Activated CD8-positive, alpha-beta memory T cell treated with anti-CD3 and anti-CD28 coated beads for 48 hours (primary cell): ENCODE measurements around the gene NOXA1.

Source experiments
- DNase-seq, 3 experiments: peaks; one replicate each; pipeline ENCODE4 v3.0.0-alpha.2; 2020; ENCODE audit warnings: low read depth in 2 of 3, low spot score in 2 of 3

NOXA1 gene

DNA sequence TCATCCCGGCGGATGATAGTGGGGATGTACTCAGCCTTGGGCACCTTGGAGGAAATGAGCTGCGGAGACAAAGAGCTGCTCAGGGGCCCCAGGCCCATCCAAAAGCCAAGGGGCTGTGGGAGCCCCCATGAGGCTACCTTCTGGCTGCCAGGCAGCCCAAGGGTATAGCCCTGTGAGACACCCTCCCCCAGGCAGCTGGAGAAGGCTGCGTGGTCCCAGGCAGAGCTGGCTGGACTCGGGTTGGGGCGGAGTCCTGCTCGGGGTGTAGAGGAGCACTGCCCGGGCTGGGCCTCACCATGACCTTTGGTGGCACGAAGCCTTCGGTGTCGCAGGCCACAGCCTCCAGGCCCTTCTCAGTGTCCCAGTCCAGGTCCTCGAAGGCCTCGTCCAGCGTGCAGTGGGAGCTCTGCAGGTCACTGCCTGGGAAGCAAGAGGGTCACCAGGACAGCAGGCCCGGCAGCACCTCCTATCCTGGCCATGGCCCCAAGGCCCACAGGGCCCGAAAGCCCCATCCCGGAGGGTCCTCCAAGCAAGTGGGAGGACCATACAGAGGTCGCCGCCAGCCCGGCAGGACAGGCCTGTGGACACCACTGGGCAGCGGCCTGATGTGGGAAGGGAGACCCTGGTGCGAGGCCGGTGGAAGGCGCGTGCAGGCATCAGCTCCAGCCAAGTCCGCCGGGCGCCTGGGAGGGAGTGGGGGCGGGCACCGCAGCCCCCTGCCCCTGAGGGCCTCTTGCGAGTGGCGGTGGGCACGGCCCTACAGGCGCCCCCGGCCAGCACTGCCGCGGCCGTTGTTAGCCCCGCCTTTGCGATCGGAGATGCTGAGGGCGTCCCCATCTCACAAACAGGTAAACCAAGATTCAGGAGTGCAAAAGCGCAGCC is 29.8 kb downstream of the NOXA1 start:
- DNase-seq: no peak

DNA sequence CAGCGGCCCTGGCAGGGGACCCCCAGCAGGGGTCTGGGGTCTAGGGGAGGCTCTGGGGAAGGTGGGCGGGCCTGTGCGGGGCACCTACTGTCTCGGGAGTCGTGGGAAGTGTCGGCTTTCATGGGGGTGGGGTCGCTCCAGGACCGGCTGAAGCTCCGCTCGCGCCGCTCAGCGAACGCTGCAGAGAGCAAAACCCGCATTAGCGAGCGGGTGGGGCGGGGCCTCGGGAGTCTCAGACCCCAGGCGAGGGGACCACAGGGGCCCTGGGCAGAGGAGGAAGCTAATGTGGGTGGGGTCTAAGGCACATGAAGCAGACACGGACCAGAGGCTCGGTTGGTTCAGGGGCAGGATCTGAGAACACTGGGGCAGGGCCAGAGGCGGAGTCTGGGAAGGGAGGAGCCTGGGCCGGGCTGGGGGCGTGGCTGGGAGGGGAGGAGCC is 30.5 kb downstream of the NOXA1 start:
- peak in 1 of 3 experiments; percentile 50 for DNase-seq

DNA sequence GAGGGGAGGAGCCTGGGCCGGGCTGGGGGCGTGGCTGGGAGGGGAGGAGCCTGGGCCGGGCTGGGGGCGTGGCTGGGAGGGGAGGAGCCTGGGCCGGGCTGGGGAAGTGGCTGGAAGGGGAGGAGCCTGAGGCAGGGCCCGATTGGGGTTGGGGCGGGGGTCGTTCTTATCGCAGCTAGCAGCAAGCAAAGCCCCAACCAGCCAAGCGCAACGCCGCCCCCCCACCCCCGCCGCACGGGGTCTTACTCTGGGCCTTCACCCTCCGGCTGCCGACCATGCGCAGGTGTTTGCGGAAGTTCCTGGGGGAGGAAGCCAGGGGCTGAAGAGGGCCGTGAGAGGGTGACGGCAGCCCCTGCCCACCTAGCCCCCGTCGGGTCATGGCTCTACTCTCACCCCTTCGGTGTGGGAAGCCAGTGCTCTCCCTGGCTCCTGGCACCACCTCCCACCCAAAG is 31.0 kb downstream of the NOXA1 start:
- DNase-seq: no peak

DNA sequence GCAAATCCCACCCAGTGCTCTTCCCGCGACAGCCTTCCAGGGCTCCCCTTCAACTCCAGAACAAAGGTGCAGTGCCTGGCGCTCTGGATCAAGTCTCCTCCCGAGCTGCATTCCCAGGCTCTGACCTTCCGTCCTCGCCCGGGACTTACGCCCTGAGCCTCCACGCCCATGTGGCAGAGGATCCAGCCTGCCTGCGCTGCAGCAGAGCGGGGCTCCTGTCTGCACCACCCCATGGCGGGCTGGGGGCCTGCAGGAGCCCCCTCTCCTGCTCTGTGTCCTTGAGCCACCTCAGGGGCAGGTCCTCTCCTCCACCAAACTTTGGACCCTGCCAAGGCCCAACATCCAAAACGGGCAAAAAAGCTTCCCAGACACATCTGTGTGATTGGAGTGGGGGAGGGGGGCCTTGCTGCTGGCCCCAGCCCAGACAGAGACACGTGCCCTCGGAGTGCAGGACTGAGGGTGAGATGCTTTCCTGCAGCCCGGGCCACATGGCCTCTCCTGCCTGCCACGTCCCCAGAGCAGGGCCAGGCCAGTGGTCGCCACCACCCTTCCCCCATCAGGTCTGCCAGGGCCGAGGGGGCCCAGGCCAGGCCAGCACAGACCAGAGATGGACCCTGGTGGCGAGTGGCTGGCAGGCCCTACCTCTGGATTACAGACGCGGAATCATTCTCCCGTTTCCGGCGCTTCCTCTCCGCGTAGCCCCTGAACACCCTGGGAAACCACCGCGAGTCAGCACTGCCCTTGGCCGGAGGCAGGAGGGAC is 31.6 kb downstream of the NOXA1 start:
- no peak for DNase-seq

DNA sequence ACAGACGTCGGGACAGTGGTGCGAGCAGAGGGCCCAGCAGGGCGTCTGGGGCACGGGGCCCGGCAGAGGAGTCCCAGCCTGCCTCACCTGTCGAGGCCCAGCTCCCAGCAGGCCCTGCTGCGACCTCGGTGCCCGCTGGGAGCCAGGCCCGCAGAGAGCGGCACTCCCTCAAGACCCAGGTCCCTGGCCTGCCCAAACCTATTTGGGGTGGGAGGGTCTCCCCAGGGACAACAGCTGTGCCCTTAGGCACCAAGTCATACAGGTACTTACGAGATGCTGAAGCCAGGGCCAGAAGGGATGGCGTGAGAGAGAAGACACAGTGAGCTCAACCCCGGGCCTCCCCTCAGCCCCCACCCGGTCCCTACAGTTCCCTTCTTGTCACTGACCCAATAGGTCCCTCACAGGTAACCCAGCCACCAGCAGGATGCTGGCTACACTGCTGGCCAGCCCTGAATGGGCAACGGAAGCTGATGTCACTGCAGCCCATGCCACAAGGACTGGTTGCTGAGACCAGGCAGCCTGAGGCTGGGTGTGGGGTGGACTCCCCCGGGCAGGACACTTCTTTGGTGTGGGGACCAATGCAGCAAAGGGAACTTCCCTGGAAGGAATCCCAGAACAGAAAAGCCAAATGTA is 32.3 kb downstream of the NOXA1 start:
- DNase-seq: no peak

DNA sequence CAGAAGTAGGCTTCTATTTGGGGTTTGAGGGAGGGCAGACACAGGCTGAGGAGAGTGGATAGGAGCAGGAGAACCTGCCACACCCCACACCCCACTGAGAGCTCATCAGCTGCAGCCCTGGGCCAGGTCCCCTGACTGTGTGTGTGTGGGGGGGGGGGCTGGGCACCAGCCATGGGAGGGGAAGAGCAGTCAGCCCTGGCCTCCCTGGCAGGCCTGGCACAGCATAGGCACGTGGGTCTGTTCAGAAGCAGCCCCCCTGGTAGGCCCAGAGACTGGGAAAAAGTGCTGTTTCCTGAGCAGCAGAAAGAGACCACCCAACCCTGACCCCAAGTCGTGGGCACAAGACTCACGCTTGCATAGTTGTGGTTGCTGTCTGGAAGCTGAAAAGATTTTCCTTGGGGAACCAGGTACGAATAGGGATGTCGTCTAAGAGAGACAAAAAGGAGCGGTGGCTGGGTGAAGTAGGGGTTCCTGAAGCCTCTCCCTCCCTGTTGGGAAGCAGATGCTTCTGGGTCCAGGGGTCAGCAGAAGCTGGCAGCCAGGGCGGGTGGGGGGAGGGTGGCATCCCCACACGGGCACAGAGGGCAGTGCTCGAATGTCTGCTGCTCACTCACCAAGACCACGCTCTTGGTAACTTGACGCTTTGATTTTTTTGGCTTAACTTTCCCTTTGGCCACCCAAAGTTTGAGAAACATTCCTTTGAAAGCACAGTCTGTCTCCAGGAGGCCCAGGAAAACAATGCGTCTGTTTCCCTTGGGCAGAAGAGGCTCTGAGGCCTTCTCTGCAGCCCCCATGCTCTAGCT is 33.1 kb downstream of the NOXA1 start:
- DNase-seq: no peak

DNA sequence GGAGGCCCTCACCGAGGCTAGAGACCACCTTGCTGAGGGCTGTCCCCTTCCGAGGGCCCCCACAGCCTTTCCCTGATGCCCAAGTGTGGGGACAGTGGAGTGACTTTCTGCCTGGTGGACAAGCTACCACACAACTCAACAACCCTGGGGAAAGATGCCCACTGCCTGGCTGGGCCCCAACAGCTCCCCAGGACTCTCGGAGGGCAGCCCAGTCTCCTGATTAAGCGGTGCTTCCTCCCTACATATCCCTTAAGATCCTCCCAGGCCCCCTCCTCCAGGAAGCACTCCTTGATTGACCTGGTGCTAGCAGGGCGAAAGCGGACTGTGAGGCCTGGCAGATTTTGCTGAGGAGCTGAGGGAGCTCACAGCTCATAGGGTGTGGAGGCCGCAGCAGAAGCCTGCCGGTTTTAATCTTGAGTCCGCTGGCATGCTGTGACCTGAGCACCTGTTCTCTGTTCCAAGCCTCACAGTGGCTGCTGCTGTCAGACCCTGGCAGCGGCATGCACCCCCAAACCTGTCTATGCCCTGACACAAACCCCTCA is 33.7 kb downstream of the NOXA1 start:
- DNase-seq: no peak

DNA sequence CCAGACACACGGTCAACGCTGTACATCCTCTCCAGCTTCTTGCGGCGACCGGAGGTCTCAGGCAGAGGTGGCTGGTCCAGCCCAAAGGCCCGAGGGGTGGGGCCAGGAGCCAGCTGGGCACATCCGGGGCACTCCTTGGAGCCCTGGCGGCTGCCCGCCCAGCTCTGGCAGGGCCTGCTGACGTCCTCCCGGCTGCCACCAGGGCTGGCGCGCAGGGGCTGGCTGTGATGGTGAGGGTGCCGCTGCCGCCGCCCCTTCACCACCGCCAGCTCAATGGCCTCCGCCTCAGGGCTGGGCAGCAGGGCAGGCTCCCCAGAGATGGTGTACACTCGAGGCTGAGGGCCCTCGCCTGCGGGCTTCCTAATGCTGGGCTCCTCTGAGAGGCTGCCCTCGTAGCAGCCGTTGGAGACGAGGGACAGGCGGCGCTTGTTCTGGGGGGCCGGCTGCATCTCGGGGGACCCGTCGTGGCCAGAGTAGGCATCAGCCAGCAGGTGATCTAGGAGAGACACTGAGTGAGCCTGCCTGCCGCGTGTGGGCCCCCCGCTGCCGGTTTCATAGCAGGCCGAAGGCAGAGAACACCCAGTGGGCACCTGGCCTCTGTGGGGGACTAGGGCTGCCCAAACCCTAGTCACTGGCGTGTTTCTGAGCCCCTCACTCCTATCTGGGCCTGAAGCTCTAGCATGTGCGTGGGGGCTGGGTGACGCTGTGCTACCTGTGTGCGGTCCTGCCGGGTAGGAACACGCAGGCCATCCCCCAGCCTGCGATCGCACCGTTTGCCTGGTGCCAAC is 34.4 kb downstream of the NOXA1 start:
- DNase-seq: no peak

DNA sequence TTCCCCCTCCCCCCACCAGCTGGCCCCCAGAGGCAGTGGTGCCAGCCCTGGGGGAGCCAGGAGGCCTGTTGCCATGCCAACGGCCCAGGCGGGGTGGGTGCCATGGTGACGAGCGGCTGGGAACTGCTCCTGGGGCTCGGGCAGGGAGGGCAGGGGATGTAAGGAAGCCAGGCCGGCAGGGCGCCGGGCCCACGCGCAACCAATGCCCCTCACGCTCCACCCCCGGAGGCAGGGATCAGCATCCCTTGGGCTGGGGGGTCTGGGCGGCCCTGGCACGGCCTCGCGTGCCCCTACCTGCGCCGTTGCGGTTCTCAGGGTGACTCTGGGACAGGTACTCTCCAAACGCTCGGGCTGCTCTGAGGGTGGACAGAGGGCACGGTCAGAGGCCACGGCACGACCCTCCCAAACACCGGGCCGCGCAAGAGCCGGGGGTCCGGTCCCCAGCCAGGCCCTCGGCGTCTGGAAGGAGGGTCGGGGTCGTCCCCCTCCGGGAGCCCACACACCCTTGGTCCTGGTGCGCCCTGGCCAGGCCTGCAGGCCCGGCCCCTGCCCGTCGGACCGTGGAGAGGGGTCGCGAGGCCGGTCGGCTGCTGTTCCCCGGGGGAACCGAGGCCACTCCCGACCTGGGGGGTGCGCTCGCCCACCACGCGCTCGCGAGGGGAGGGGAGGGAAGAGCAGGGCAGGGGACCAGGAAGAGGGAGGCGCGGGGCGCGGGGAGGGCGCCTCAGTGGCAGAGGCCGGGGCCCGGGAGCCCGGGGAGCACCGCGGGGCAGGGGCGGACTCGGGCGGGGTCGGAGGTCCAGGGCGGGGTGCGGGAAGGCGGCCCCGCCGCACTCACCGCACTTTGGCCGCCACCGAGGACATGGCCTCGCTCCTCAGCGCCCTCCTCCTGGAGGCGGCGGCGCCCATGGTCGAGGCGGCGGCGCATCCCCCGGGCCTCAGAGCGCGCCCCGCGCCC is 35.3 kb downstream of the NOXA1 start:
- DNase-seq: no peak

DNA sequence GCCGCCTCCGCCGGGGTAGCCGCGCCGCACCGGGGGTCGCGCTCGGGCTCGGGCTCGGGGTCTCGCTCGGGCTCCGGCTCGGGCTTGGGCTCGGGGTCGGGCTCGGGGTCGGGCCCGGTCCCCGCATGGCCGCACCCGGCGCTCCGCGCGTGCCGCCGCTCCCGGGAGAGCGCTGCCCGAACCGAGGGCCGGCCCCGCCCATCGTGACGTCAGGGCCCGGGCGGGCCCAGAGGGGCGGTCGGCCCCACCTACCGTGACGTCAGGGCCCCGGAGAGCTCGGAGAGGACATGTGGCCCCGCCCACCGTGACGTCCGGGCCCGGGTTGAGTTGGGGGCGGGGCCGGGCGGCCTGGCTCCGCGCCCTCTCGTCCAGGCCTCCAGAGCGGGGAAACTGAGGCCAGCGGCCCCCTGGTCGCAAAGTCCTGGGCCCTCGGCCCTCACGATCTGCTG is 36.0 kb downstream of the NOXA1 start, which contains the start of gene NSMF:
Gene NSMF (minus strand): TSS at position 183 of the 449 bp plus-strand sequence. CDS start 232 bp downstream, outside the sequence.
- DNase-seq: peak; percentile 89 to 95 (median 93)

DNA sequence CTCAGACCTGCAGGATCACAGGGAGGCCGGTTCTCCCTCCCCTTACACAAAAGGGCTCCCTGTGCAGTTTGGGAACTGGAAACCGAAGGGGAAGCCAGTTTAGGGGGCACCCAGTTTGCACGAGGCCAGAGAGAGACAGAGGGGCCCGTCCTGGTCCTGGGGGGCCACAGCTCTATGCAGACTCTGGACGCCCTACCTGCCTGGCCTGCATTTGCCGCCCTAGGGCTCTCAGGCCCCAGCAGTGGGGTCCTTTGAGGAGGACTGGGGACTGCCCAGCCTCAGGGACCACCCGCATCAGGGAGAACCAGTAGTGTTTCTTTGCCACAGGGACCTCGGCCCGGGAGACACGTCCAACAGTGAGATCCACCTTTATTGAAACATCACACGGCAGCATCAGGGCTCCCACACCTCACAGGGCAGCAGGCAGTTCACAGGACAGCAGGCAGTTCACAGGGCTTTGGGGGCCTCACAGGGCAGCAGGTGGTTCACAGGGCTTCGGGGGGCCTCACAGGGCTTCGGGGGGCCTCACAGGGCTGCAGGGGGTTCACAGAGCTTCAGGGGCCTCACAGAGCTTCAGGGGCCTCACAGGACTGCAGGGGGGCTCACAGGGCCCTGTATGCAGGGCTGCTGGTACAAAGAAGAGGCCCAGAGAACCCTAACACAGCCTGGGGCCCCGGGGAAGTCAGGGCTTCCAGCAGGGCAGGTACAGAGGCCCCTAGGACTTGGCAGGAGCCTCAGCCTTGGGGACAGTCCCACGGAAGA is 36.6 kb downstream of the NOXA1 start:
- DNase-seq: no peak

DNA sequence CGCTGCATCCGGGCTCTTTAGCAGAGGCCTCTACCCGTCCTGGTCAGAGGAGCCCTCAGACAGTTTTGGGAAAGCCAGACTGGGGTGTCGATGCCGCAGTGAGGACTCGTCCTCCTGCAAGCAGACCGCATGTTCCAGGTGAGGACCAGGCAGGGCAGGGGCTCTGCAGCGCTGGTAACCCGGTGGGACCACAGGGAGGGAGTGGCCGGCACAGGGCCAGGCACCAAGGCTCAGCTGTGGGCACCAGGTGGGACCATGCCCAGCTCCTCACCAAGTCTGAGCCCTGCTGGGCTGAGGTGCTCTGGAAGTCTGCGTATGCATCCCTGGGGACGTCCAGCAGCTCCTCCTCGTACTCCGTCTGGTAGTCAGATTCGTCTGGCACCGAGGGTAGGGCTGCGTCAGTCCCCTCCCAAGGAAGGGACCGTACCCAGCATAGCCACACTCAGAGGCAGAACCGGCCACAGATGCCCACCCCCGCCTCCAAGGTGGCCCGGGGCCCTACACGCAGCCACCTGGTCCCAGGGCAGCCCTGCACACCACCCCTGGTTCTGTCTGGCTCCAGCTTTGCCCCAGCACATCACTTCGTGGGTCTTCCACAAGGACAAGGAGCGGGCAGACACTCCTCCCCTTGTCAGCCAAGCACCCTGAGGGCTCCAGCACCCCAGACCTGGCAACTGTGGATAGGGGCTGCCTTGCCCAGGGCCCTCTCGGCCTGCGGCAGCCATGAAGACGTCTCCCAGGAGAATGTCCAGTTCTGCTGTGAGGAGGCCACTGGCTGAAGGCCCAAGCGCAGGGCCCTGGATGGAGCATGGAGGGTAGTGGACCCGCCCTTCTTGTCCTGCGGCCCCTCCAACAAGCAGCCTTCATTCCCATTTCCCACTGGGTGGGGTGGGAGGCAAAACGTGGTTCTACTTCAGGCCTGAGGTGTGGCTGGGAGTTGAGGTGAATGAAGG is 37.4 kb downstream of the NOXA1 start:
- DNase-seq: no peak

DNA sequence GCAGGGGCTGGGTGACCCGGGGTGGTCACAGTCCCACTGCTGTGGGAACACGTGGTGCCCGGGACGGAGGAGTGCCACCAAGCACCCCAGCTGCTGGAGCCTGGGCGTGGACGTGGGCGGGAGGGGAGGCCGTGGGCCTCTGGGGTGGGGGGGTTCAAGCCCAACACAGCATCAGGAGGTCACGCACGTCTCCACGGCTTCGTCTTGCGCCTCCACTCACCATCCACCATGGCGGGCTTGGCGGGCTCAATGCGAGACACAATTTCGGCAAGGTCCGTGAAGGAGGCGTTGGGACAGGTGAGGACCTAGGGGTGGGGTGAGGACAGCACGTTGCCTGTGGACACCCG is 38.1 kb downstream of the NOXA1 start:
- no peak for DNase-seq

DNA sequence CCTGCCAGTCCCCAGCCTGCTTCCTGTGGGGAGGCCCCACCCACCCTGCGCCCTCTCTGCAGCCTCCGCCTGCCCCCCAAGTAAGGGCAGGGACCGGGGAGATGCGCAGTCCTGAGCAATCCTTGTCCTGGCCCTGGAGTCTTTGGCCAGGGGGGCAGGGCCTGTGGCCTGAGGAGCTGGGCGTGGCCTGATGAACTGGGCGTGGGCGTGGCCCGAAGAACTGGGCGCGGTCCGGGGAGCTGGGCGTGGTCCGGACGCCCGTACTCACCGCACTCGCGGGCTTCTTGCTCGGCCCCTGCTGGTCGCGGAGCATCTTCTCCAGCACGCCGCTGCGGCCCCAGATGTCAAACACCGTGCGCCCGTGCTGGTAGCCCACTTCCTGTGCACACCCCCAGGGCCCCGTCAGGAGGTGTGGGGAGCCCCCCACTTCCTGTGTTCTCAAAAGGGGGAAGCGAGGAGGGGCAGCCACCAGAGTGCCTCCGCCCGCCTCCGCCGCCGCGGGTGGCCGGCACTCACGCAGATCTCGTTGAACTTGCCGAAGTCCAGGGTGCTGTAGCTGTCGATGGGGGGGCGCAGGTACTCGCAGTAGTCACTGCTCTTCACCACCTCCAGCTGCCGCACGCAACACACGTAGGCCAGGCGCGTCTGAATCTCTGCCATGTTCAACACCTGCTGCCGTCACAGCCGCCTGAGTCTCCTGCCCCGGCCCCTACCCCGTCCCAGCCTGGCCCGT is 38.6 kb downstream of the NOXA1 start:
- peak; percentile 77 to 81 (median 80) for DNase-seq

DNA sequence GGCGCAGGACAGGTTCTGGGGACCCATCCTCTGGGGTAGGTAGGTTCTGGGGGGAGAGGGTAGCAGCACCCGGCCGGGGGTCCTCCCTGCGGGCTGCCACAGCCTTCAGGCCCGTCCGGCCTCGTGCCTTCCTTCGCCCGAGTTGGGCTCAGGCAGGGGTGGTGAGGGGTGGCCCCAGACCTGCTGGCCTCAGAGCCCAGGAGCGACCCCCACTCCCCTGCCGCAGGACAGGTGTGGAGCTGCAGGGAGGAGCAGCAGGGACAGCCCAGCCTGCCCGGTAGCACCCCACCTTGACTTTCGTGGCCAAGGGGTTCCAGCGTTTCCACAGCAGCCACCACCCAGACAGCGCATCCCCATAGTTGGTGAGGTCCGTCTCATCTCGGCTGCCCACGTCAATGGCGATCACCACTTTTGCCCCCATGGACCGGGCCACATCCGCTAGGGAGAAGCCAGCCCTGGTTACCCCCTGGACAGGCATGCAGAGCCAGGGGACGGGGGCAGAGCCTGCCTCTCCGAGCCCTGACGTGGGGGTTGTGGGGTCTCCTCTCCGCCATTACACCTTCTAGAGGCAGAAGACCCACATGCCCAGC is 39.3 kb downstream of the NOXA1 start:
- no peak for DNase-seq
